Chondrocyte (in vitro differentiated cells): Measurements from ENCODE around the gene TNFRSF11A. TPM values are rescaled to one million over a fixed set of nuclear protein-coding genes. Genes with fewer than 3 reads are reported as not detected.

Experiments used
- DNase-seq: peaks from one replicate; pipeline ENCODE4 v3.0.0; 2021; ENCODE audit warnings: mixed read lengths, low spot score
- H3K27ac Mint-ChIP-seq: one replicate; pipeline ENCODE4 v1.8.0; 2021; ENCODE audit warnings: mild to moderate bottlenecking, moderate library complexity, mixed read lengths; ENCODE audit not compliant: unreplicated experiment
- H3K27me3 Mint-ChIP-seq: 2 replicates; pipeline ENCODE4 v1.8.0; 2021; ENCODE audit warnings: low read depth, mixed read lengths
- H3K36me3 Mint-ChIP-seq: 2 replicates; pipeline ENCODE4 v1.8.0; 2021; ENCODE audit warnings: low read depth, mixed read lengths
- H3K4me1 Mint-ChIP-seq: 2 replicates; pipeline ENCODE4 v1.8.0; 2021; ENCODE audit warnings: low read depth, mild to moderate bottlenecking, mixed read lengths
- H3K4me3 Mint-ChIP-seq: one replicate; pipeline ENCODE4 v1.8.0; 2021; ENCODE audit warnings: mild to moderate bottlenecking, moderate library complexity, mixed read lengths; ENCODE audit not compliant: unreplicated experiment
- H3K9me3 Mint-ChIP-seq: 2 replicates; pipeline ENCODE4 v1.8.0; 2021; ENCODE audit warnings: low read depth, mixed read lengths
- total RNA-seq: library from RNA; stranded (reverse); gene quantifications from 3 replicates; pipeline ENCODE4 v1.2.1, GENCODE V29; 2021
- TF ChIP-seq, protein P1 (sequence below): fragments of 200-600 bp; sonication (generic); IDR thresholded peaks from 2 replicates; pipeline ENCODE4 v1.5.0; 2021; ENCODE audit warnings: antibody characterized with exemption, mild to moderate bottlenecking, moderate library complexity

The TNFRSF11A gene
- total RNA-seq, 1 donor from 2014 or later = 0.22 TPM

- Mint-ChIP-seq H3K4me1 (peaks cover 25% of the 10 kb centered on the region), H3K36me3 (peaks cover 4% of the 10 kb centered on the region), H3K4me3 (peak overlapping the region; percentile 67), H3K27me3 (peaks cover 54% of the 10 kb centered on the region), H3K27ac (no peak overlapping the region), H3K9me3 (no peaks in the 10 kb centered on the region)
- DNase-seq = no peak
- TF ChIP-seq, protein P1, sequence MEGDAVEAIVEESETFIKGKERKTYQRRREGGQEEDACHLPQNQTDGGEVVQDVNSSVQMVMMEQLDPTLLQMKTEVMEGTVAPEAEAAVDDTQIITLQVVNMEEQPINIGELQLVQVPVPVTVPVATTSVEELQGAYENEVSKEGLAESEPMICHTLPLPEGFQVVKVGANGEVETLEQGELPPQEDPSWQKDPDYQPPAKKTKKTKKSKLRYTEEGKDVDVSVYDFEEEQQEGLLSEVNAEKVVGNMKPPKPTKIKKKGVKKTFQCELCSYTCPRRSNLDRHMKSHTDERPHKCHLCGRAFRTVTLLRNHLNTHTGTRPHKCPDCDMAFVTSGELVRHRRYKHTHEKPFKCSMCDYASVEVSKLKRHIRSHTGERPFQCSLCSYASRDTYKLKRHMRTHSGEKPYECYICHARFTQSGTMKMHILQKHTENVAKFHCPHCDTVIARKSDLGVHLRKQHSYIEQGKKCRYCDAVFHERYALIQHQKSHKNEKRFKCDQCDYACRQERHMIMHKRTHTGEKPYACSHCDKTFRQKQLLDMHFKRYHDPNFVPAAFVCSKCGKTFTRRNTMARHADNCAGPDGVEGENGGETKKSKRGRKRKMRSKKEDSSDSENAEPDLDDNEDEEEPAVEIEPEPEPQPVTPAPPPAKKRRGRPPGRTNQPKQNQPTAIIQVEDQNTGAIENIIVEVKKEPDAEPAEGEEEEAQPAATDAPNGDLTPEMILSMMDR = no peak
Measured at GRCh38 chr18:62325806-62326645, 916 bp downstream of the TNFRSF11A start.

- H3K36me3 Mint-ChIP-seq = peaks cover 4% of the 10 kb centered on the region
- peak overlapping the region; percentile 67 for H3K4me3 Mint-ChIP-seq
- no peak overlapping the region for H3K27ac Mint-ChIP-seq
- peaks cover 25% of the 10 kb centered on the region for H3K4me1 Mint-ChIP-seq
- no peaks in the 10 kb centered on the region for H3K9me3 Mint-ChIP-seq
- peaks cover 56% of the 10 kb centered on the region for H3K27me3 Mint-ChIP-seq
- no peak for DNase-seq
- TF ChIP-seq, protein P1 = no peak
Measured at GRCh38 chr18:62326646-62327348, 1.7 kb downstream of the TNFRSF11A start.

- Mint-ChIP-seq H3K4me1 (peaks cover 25% of the 10 kb centered on the region), H3K9me3 (no peaks in the 10 kb centered on the region), H3K27me3 (peaks cover 55% of the 10 kb centered on the region), H3K4me3 (no peak overlapping the region), H3K27ac (no peak overlapping the region), H3K36me3 (peaks cover 4% of the 10 kb centered on the region)
- DNase-seq = no peak
- TF ChIP-seq, protein P1 = no peak
Measured at GRCh38 chr18:62327977-62328376, 2.9 kb downstream of the TNFRSF11A start.

- Mint-ChIP-seq H3K36me3 (peaks cover 2% of the 10 kb centered on the region), H3K4me3 (no peak overlapping the region), H3K27ac (peak overlapping the region; percentile 71), H3K27me3 (peaks cover 46% of the 10 kb centered on the region), H3K4me1 (peaks cover 25% of the 10 kb centered on the region), H3K9me3 (no peaks in the 10 kb centered on the region)
- DNase-seq = no peak
- TF ChIP-seq, protein P1 = no peak
Measured at GRCh38 chr18:62328586-62329525, 3.7 kb downstream of the TNFRSF11A start.
